Measurements from ENCODE around the gene CSMD2. TPM values are rescaled to one million over a fixed set of nuclear protein-coding genes. Genes with fewer than 3 reads are reported as not detected.

CSMD2 gene
- total and polyA plus RNA-seq, 2 of the 8 experiments (the other 6 are each of a cell fraction or from before 2014, with no cell fraction given), result 7.0 to 14.7 TPM

DNA sequence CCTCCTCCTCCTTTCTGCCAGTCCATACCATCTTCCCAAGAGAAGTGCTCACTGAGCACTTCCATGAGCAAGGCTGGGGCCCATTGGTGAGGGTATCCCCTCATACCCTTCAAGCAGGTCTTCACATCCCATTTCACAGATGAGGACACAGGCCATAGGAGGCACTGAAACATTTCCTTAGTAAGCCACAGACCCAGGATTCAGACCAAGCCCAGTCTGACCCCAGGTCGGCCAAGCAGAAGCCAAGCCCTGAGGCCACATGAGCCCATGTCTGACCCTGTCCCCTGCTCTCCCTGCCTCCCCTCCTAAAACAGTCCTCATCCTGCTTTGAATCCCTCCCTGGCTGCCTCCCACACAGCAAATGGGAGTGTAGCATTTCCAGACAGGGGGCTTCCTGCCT lies 546.4 kb downstream of the CSMD2 start:
- 86% methylated on average over 1 of the region's 1 CpG; no CpG with 5 or more reads in 1 of the 2 experiments for WGBS, 2 experiments (ENCODE audit: extremely low coverage in 1 of 2, insufficient coverage in 1 of 2, insufficient read length in 1 of 2, insufficient replicate concordance in 2 of 2, low coverage in 1 of 2, low lambda C conversion rate in 2 of 2, missing lambda C conversion rate in 1 of 2)
- TF ChIP-seq ZNF274 (IDR thresholded peaks at IDR 0.05; ENCODE audit: borderline replicate concordance, extremely low read depth, low read length), result no peak
- no peak for TF ChIP-seq EZH2 (IDR thresholded peaks at IDR 0.05; ENCODE audit: low read depth, low read length, severe bottlenecking)
- no peak for TF ChIP-seq SP2 (IDR thresholded peaks at IDR 0.05; ENCODE audit: low read length)
- no peak for TF ChIP-seq GTF2F1 (IDR thresholded peaks at IDR 0.05; ENCODE audit: borderline replicate concordance, low read depth, low read length)
- TF ChIP-seq, protein P1, sequence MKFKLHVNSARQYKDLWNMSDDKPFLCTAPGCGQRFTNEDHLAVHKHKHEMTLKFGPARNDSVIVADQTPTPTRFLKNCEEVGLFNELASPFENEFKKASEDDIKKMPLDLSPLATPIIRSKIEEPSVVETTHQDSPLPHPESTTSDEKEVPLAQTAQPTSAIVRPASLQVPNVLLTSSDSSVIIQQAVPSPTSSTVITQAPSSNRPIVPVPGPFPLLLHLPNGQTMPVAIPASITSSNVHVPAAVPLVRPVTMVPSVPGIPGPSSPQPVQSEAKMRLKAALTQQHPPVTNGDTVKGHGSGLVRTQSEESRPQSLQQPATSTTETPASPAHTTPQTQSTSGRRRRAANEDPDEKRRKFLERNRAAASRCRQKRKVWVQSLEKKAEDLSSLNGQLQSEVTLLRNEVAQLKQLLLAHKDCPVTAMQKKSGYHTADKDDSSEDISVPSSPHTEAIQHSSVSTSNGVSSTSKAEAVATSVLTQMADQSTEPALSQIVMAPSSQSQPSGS (IDR thresholded peaks at IDR 0.05; ENCODE audit: low read length), result no peak
- no peak for TF ChIP-seq KDM5A (IDR thresholded peaks at IDR 0.05; ENCODE audit: low read length)
- TF ChIP-seq KDM1A (IDR thresholded peaks at IDR 0.05; ENCODE audit: borderline replicate concordance, low read length), result no peak
- no peak for TF ChIP-seq SAP30 (IDR thresholded peaks at IDR 0.05; ENCODE audit: insufficient read depth, insufficient replicate concordance, low read length)
- TF ChIP-seq POLR2AphosphoS5 (IDR thresholded peaks at IDR 0.05; ENCODE audit: low read depth, low read length), result no peak
- no peak for TF ChIP-seq PHF8 (conservative IDR thresholded peaks at IDR 0.05; ENCODE audit: low read depth, low read length)
- no peak for TF ChIP-seq CTBP2 (IDR thresholded peaks at IDR 0.05; ENCODE audit: borderline replicate concordance, insufficient read depth, insufficient read length, low read length)
- no peak for TF ChIP-seq POU5F1 (IDR thresholded peaks at IDR 0.05; ENCODE audit: low read depth, low read length)

More for the DNA sequence above, 546.4 kb downstream of the CSMD2 start:
- no peak for DNase-seq (ENCODE audit: low read depth in 1 of 2, low spot score in 2 of 2)
- no peak overlapping the region for H3K14ac ChIP-seq (ENCODE audit: insufficient read length)
- no peak overlapping the region for H3K4ac ChIP-seq (replicated peaks; ENCODE audit: insufficient read length, low read depth, low read length)
- H3K27me3 ChIP-seq (replicated peaks in 1 of 4; ENCODE audit: control insufficient read depth in 3 of 4, extremely low read depth in 1 of 4, insufficient read depth in 3 of 4, low read length in 3 of 4), result no peaks in the 10 kb centered on the region; a peak in 1 of 7 replicates
- ChIA-PET POLR2A (ENCODE audit: partially characterized antibody) (no interaction called here), CTCF (ENCODE audit: partially characterized antibody) (interaction anchor here (1.5 kb wide), 1 partner anchor 15 kb away, joined by 6 read pairs; no protein-coding TSS in a partner anchor)
- H3K79me2 ChIP-seq (ENCODE audit: control insufficient read depth in 1 of 2, insufficient read depth in 2 of 2, low read length in 2 of 2), result no peaks in the 10 kb centered on the region
- H3K9ac ChIP-seq (replicated peaks in 1 of 4; ENCODE audit: extremely low read depth in 1 of 4, low read depth in 3 of 4, low read length in 3 of 4), result no peak overlapping the region
- no peak overlapping the region for H3K4me3 ChIP-seq (ENCODE audit: extremely low read depth in 1 of 4, insufficient read depth in 2 of 4, low read depth in 3 of 4, low read length in 4 of 4)
- H2BK12ac ChIP-seq (ENCODE audit: low read depth, low read length), result no peak overlapping the region
- H4K5ac ChIP-seq (ENCODE audit: insufficient read length, low read depth, low read length), result no peak overlapping the region
- no peak overlapping the region for H2AFZ ChIP-seq (ENCODE audit: low read length)
- no peak overlapping the region for H2BK15ac ChIP-seq (ENCODE audit: low read length)
- no peak overlapping the region for H3K4me2 ChIP-seq (ENCODE audit: insufficient read depth in 1 of 2, low read depth in 2 of 2, low read length in 2 of 2)
- no peaks in the 10 kb centered on the region for H3K4me1 ChIP-seq (replicated peaks in 1 of 4; ENCODE audit: control insufficient read depth in 3 of 4, insufficient read depth in 4 of 4, low read length in 3 of 4)
- H3K27ac ChIP-seq (ENCODE audit: low read depth, low read length), result no peak overlapping the region
- no peak overlapping the region for H2BK120ac ChIP-seq (replicated peaks; ENCODE audit: low read depth, low read length)
- no peak overlapping the region for H2BK5ac ChIP-seq (ENCODE audit: low read depth, low read length)
- no peak overlapping the region for H2BK20ac ChIP-seq (ENCODE audit: low read length)
- no peak overlapping the region for H4K91ac ChIP-seq (replicated peaks; ENCODE audit: insufficient read length, low read length)
- no peak overlapping the region for H3K23ac ChIP-seq (ENCODE audit: insufficient read length)
- no peak for FAIRE-seq
- no peaks in the 10 kb centered on the region for H3K79me1 ChIP-seq (ENCODE audit: low read depth, low read length)
- peaks cover 0 to 5% (median 0%) of the 10 kb centered on the region in 4 experiments; a peak in 3 of 8 replicates for H3K36me3 ChIP-seq (ENCODE audit: control insufficient read depth in 2 of 4, insufficient read depth in 4 of 4, low read length in 3 of 4)
- no peak overlapping the region for H2AK5ac ChIP-seq (ENCODE audit: low read depth, low read length)
- H3K23me2 ChIP-seq (ENCODE audit: low read depth, low read length), result no peaks in the 10 kb centered on the region; the same call in 1 of the 2 replicates
- H4K8ac ChIP-seq (ENCODE audit: extremely low read depth, insufficient read depth, low read length), result no peak overlapping the region
- H3K18ac ChIP-seq (ENCODE audit: extremely low read depth, low read length), result no peak overlapping the region
- H3K56ac ChIP-seq (replicated peaks; ENCODE audit: insufficient read length, low read depth, low read length), result no peak overlapping the region
- no peaks in the 10 kb centered on the region for H3K9me3 ChIP-seq (ENCODE audit: insufficient read depth in 2 of 2, low read depth in 1 of 2, low read length in 1 of 2)
- no peaks in the 10 kb centered on the region for H4K20me1 ChIP-seq (replicated peaks in 1 of 2; ENCODE audit: control insufficient read depth in 1 of 2, insufficient read depth in 2 of 2, low read length in 2 of 2)
